ENCODE data around the gene MOGAT3.
"Not testable (repeated sequence)": the region's sequence is repeated elsewhere in the genome, so short reads cannot be mapped to it uniquely, and the experiment has no call there.

Gene MOGAT3

GRCh38 chr7:101203740-101204738, 3.2 kb upstream of the MOGAT3 start:
- not testable (repeated sequence) for DNase-seq (ENCODE audit: low read depth in 2 of 2)

GRCh38 chr7:101202603-101202918, 1.7 kb upstream of the MOGAT3 start:
- DNase-seq (ENCODE audit: low read depth in 2 of 2), result no peak

- no peak for DNase-seq (ENCODE audit: low read depth in 2 of 2)
These were observed 1.1 kb upstream of the MOGAT3 start for GRCh38 chr7:101201695-101202602.

GRCh38 chr7:101200504-101200861, 353 bp downstream of the MOGAT3 start:
- DNase-seq (ENCODE audit: low read depth in 2 of 2), result no peak

GRCh38 chr7:101199522-101199921, 1.3 kb downstream of the MOGAT3 start:
- DNase-seq (ENCODE audit: low read depth in 2 of 2), result not testable (repeated sequence)

DNA sequence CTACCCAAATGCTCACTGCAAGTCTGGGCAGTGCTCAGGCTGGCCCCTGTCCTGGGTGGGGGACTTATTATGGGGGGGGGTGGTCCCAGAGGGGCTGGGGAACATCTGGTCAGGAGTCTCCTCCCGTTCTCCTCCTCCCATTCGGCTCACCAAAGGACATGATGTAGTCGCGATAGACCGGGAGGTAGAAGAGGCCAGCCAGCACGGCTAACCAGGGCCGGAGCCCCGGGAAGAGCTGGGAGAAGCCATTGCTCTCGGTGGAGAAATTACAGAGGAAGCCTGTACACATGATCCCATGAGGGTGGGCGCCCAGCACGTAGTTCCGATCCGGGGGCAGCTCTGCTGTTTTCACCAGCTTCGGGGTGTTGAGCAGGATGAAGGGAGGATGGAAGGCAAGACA, 2.4 kb downstream of the MOGAT3 start:
- DNase-seq (ENCODE audit: low read depth in 2 of 2), result no peak

GRCh38 chr7:101197991-101198390, 2.8 kb downstream of the MOGAT3 start:
- no peak for DNase-seq (ENCODE audit: low read depth in 2 of 2)

GRCh38 chr7:101195884-101196283, 5.0 kb downstream of the MOGAT3 start:
- no peak for DNase-seq (ENCODE audit: low read depth in 2 of 2)

GRCh38 chr7:101189109-101189508, 11.7 kb downstream of the MOGAT3 start:
- no peak for DNase-seq (ENCODE audit: low read depth in 2 of 2)

GRCh38 chr7:101186844-101187428, 13.9 kb downstream of the MOGAT3 start:
- no peak for DNase-seq (ENCODE audit: low read depth in 2 of 2)

- DNase-seq (ENCODE audit: low read depth in 2 of 2), result no peak
These were observed 14.6 kb downstream of the MOGAT3 start for GRCh38 chr7:101186194-101186593.

DNA sequence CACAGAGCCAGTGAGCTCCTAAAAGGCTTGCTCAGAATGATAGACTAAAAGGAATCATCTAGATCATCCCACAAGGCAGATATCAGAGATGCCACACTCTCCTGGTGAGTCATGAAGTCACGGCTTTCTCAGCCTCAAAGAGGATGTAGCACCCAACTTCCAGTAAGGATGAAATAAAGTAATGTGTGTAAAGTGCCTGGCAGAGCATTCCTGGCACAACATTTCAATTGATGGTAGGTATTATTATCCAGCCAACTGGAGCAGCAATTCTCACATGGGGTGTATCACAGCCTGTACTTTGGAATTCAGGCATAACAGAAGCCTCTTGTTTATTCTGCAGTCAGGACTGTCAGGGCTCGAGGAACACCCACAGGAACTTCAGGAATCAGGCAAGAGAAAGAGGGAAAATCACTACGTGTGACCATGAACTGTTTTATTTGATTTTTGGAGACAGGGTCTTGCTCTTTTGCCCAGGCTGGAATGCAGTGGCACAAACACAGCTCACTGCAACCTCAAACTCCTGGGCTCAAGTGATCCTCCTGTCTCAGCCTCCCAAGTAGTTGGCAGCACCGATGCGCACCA, 15.5 kb downstream of the MOGAT3 start:
- no peak for DNase-seq (ENCODE audit: low read depth in 2 of 2)

DNA sequence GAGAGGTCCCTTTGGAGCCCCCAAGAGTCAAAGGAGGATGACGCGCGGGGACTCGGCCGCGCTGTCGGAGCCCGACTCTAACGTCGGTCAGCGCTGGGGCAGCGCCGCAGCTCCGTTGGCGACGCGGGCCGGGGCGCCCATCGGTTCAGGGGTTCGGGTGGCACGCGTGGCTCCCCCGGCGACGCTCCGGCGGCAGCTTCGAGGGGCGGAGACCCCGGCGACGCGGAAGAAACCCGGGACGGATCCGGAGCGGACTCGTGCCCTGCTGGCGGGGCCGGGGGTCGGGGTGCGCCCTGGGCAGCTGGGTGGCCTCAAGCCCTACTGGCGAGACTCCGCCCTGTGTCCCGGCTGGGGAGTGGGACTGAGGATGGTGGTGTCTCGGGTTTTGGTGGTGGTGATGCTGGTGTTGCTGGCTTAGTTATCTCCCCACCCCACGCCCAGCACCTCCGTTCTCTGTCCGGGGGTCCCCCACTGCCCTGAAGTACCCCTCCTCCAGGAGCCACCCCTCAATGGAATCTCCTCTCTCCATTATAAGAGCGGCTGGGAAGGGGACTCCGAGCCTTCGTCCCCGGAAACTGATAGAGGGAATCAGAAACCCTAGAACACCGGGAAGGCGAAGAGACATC, 20.6 kb downstream of the MOGAT3 start, which contains the start of gene NAT16:
Gene NAT16, minus strand, starts transcription at position 164 of the 626 bp plus-strand sequence. CDS start 5,486 bp downstream, outside the sequence.
- no peak for DNase-seq (ENCODE audit: low read depth in 2 of 2)

DNA sequence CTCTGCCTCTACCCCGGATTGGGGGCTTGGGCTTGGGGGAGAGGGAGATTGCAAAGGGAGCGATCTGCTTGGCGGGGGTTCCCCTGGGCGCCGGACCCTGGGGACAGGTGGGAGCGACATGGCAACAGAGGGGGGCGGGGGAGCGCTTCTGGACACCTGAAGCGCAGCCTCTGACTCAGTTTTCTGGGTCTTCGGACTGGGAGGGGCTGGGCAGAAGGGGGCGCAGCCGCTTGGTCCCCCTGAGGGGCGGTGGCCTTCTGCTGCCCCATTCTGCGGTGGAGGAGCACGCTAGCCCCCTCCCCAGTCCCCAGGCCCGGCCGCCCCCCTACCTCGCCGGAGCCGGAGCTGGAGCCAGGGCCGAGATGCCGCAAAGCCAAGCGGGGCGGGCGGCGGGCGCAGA, 21.1 kb downstream of the MOGAT3 start:
- DNase-seq (ENCODE audit: low read depth in 2 of 2), result no peak

GRCh38 chr7:101179117-101179516, 21.7 kb downstream of the MOGAT3 start:
- DNase-seq (ENCODE audit: low read depth in 2 of 2), result no peak

DNA sequence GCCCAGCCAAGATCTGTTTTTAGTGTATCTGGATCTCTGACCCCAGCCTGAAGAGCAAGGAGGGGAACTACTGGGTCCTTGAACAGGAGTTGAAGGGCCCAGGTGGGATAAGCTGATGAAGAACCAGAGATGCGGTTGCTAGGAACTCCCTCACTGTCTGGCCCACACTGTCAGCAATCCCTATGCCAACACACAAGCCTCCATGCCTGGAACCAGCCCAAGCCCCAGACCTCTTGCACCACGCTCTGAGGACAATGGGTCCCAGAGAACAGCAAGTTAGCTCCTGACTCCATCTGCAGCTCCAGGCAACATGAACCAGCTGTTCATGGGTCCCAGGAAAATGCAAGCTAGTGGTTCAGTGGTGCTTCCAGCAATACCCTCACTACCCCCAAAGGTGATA, 23.2 kb downstream of the MOGAT3 start:
- no peak for DNase-seq (ENCODE audit: low read depth in 2 of 2)

DNA sequence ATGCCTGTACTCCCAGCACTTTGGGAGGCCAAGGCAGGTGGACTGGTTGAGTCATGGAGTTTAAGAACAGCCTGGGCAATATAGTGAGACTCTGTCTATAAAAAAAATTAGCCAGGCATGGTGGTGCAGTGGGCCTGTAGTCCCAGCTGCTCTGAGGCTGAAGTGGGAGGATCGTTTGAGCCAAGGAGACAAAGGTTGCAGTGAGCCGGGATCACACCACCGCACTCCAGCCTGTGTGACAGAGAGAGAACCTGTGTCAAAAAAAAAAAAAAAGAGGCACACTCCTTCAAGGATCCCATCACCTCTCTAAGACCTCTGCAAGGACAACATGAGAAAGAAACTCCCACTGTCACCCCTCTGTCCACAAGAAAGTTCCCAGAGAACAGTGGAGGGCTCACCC, 25.2 kb downstream of the MOGAT3 start:
- DNase-seq (ENCODE audit: low read depth in 2 of 2), result no peak

DNA sequence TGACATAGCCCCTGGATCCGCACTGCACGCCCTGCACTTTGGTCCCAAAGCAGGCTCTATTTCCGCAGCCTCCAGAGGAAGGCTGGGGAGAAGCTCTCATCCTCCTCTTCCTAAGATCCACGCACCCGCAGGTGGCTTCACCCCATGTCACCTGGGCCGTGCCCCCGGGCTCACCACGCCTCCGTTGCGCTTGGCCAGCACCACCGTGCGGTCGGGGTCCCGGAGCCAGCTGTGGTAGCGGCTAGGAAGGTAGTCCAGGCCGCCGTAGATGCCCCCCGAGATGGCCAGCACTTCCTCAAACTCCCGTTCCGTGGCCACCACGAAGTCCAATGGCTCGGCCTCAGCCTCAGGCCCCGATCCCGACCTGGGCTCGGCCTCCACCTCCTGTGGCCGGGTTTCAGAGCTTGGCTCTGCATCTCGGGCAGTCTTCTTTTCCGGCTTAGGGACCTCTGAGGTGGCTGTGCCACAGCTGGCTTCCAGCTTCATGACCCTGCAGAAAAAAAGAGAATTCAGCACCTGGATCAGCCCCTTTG, 26.4 kb downstream of the MOGAT3 start:
- no peak for DNase-seq (ENCODE audit: low read depth in 2 of 2)

- DNase-seq (ENCODE audit: low read depth in 2 of 2), result peak; percentile 42 to 72
These were observed 27.0 kb downstream of the MOGAT3 start for GRCh38 chr7:101173752-101174244.

DNA sequence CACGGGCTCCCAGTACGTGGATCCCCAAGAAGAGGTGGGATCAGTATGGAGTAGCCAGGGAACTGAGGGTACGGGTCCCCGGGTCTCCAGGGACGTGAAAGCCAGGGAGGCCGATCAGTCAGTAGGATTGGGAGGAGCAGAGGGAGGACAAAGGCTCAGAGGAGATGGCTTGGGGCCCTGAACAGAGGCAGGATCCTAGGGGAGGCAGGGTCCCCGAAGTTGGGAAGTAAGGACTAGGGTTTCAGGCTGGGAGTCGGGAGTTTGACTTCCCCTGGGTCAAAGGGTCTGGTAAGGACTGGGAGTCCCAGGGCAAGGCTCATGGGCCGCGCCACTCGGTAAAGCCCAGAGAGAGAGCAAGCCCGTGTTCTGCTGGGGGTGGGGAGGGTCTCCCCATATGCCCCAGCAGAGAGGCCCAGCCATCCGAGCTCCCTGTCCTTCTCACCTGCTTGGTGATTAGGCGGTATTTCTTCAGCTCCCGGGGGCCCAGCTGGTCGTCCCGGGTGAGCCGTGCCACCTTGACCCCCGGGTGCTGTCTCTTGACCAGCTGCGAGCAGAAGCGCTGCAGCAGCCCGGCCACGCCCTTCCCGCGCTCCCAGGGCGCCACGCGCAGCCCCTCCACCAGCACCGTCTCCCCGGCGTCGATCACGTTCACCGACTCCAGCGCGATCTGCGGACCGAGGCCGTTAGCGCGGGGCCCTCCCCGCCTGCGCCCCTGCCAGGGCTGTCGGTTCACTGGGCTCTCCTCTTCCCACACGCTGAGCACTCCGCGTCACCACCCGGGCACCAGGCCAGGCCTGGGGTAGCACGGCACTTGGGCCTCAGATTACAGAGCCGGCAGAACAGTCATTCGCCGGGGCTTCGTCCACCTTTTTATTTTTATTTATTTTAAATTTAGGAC, 27.7 kb downstream of the MOGAT3 start:
- no peak for DNase-seq (ENCODE audit: low read depth in 2 of 2)
